HEK293T (cell line): ENCODE results near the gene IL5.
A peak's percentile ranks its signal among the peaks of the same experiment; 100 is the strongest.

Source experiments
- CTCF ChIA-PET: fragments of 350-600 bp; formaldehyde crosslinking; extraction: SDS; loops from one replicate; lab custom pipeline; 2021; ENCODE audit warnings: antibody characterized with exemption, inconsistent platforms; lab: Yijun Ruan, JAX
- POLR2A ChIA-PET: fragments of 350-600 bp; formaldehyde crosslinking; extraction: SDS; loops from one replicate; lab custom pipeline; 2020; ENCODE audit warnings: antibody characterized with exemption, inconsistent platforms; lab: Yijun Ruan, JAX
- DNase-seq: peaks from one replicate; pipeline ENCODE4 v3.0.0; 2012; ENCODE audit warnings: mixed read lengths; ENCODE audit errors: extremely low spot score
- ARNT ChIP-seq: fragments of 450-650 bp; IDR thresholded peaks from 2 replicates; pipeline ENCODE4 v1.6.1; 2017; ENCODE audit warnings: mild to moderate bottlenecking
- BHLHE40 ChIP-seq: fragments of 450-650 bp; IDR thresholded peaks from 2 replicates; pipeline ENCODE4 v1.6.1; 2016; ENCODE audit warnings: mild to moderate bottlenecking, moderate library complexity, borderline replicate concordance
- CTBP1 ChIP-seq: fragments of 450-650 bp; IDR thresholded peaks from 2 replicates; pipeline ENCODE4 v1.6.1; 2016; ENCODE audit warnings: borderline replicate concordance
- ELF4 ChIP-seq: fragments of 450-650 bp; IDR thresholded peaks from 2 replicates; pipeline ENCODE4 v1.6.1; 2017; ENCODE audit warnings: antibody characterized with exemption
- FOXA1 ChIP-seq: fragments of 450-650 bp; IDR thresholded peaks from 2 replicates; pipeline ENCODE4 v1.6.1; 2016; ENCODE audit warnings: mild to moderate bottlenecking
- FOXK2 ChIP-seq: fragments of 450-650 bp; IDR thresholded peaks from 2 replicates; pipeline ENCODE4 v1.6.1; 2016; ENCODE audit warnings: mild to moderate bottlenecking
- FOXM1 ChIP-seq: fragments of 450-650 bp; IDR thresholded peaks from 2 replicates; pipeline ENCODE4 v1.6.1; 2017; ENCODE audit warnings: mild to moderate bottlenecking, borderline replicate concordance
- HDGF ChIP-seq: fragments of 450-650 bp; IDR thresholded peaks from 2 replicates; pipeline ENCODE4 v1.6.1; 2017; ENCODE audit warnings: antibody characterized with exemption, borderline replicate concordance
- L3MBTL2 ChIP-seq: fragments of 450-650 bp; conservative IDR thresholded peaks from 2 replicates; pipeline ENCODE4 v1.6.1; 2016; ENCODE audit warnings: mild to moderate bottlenecking
- LEF1 ChIP-seq: fragments of 450-650 bp; IDR thresholded peaks from 2 replicates; pipeline ENCODE4 v1.6.1; 2017; ENCODE audit warnings: mild to moderate bottlenecking, borderline replicate concordance
- NFRKB ChIP-seq: fragments of 450-650 bp; IDR thresholded peaks from 2 replicates; pipeline ENCODE4 v1.6.1; 2016; ENCODE audit warnings: mild to moderate bottlenecking, moderate library complexity
- PKNOX1 ChIP-seq: fragments of 450-650 bp; IDR thresholded peaks from 2 replicates; pipeline ENCODE4 v1.6.1; 2016
- SP1 ChIP-seq: fragments of 450-650 bp; IDR thresholded peaks from 2 replicates; pipeline ENCODE4 v1.6.1; 2017
- SUZ12 ChIP-seq: fragments of 450-650 bp; IDR thresholded peaks from 2 replicates; pipeline ENCODE4 v1.6.1; 2016; ENCODE audit warnings: mild to moderate bottlenecking
- TARDBP ChIP-seq: fragments of 450-650 bp; IDR thresholded peaks from 2 replicates; pipeline ENCODE4 v1.6.1; 2016
- ZNF384 ChIP-seq: fragments of 450-650 bp; IDR thresholded peaks from 2 replicates; pipeline ENCODE4 v1.6.1; 2016

IL5 gene

GRCh38 chr5:132503244-132503643 is 40.1 kb downstream of the IL5 start:
- TF ChIP-seq SUZ12 (no peak), L3MBTL2 (no peak), FOXA1 (no peak), LEF1 (no peak), CTBP1 (no peak), BHLHE40 (no peak), SP1 (no peak), ELF4 (no peak), TARDBP (no peak), FOXM1 (no peak), PKNOX1 (no peak), HDGF (no peak), FOXK2 (no peak), ARNT (no peak), NFRKB (no peak), ZNF384 (no peak)
- ChIA-PET CTCF (interaction anchor here (4.1 kb wide), 1 partner anchor 117 kb away, joined by 19 read pairs; no protein-coding TSS in a partner anchor), POLR2A (interaction anchor here (1.4 kb wide), 1 partner anchor 134 kb away, joined by 3 read pairs; the partner anchor contains the start of gene SLC22A5)
- DNase-seq = no peak

GRCh38 chr5:132501961-132502931 is 41.1 kb downstream of the IL5 start:
- TF ChIP-seq L3MBTL2 = no peak
- TF ChIP-seq BHLHE40 = no peak
- no peak for TF ChIP-seq CTBP1
- ChIA-PET CTCF (interaction anchor here (0.7 to 4.1 kb wide), 6 partner anchors 8 to 264 kb away, joined by 3 to 19 read pairs (median 4); partner anchors contain the start of gene SLC22A4), POLR2A (interaction anchor here (0.7 kb wide), 1 partner anchor 274 kb away, joined by 3 read pairs; no protein-coding TSS in a partner anchor)

GRCh38 chr5:132501629-132501956 is 41.7 kb downstream of the IL5 start:
- CTCF ChIA-PET = interaction anchor here (0.7 to 4.1 kb wide), 12 partner anchors 8 to 436 kb away, joined by 3 to 19 read pairs (median 5); partner anchors contain the start of gene SLC22A4
- no peak for DNase-seq
- TF ChIP-seq PKNOX1 = no peak
- no peak for TF ChIP-seq TARDBP
- TF ChIP-seq FOXA1 = no peak
- no peak for TF ChIP-seq L3MBTL2
- POLR2A ChIA-PET = interaction anchor here (1.5 kb wide), 1 partner anchor 84 kb away, joined by 3 read pairs; no protein-coding TSS in a partner anchor

More at GRCh38 chr5:132501961-132502931, 41.1 kb downstream of the IL5 start:
- DNase-seq = no peak

- DNase-seq = peak; percentile 65
- ChIA-PET CTCF (interaction anchor here (0.6 to 4.1 kb wide), 26 partner anchors 9 to 436 kb away, joined by 3 to 19 read pairs (median 4); partner anchors contain the start of genes SLC22A4 and SLC22A5), POLR2A (interaction anchor here (1.4 to 1.5 kb wide), 3 partner anchors 11 to 207 kb away, joined by 3 to 7 read pairs (median 4); partner anchors contain the start of genes IRF1 and SLC22A4)
- no peak for TF ChIP-seq FOXK2
Observed at GRCh38 chr5:132500931-132501628, 42.2 kb downstream of the IL5 start.

GRCh38 chr5:132500244-132500930 is 42.9 kb downstream of the IL5 start:
- CTCF ChIA-PET = interaction anchor here (0.6 to 4.1 kb wide), 29 partner anchors 10 to 436 kb away, joined by 3 to 19 read pairs (median 4); partner anchors contain the start of genes SLC22A4 and SLC22A5
- TF ChIP-seq BHLHE40 (no peak), ELF4 (no peak), SP1 (no peak), HDGF (no peak), ARNT (no peak), FOXK2 (no peak), TARDBP (no peak), FOXM1 (no peak), PKNOX1 (no peak), NFRKB (no peak), FOXA1 (no peak), LEF1 (no peak), CTBP1 (no peak), ZNF384 (no peak), L3MBTL2 (no peak), SUZ12 (no peak)
- POLR2A ChIA-PET = interaction anchor here (1.4 to 1.5 kb wide), 3 partner anchors 10 to 206 kb away, joined by 3 to 7 read pairs (median 4); partner anchors contain the start of genes IRF1 and SLC22A4
- DNase-seq = no peak
